ENCODE data around the gene TMEM161B.
"Not testable (repeated sequence)": the region's sequence is repeated elsewhere in the genome, so short reads cannot be mapped to it uniquely, and the experiment has no call there.

TMEM161B gene

GRCh38 chr5:88183255-88183654 lies 85.4 kb downstream of the TMEM161B start:
- DNase-seq = no peak

- not testable (repeated sequence) for DNase-seq
Observed at GRCh38 chr5:88177486-88177885, 91.2 kb downstream of the TMEM161B start.

- DNase-seq = no peak
Observed at GRCh38 chr5:88172847-88173758, 95.5 kb downstream of the TMEM161B start.

GRCh38 chr5:88159591-88159990 lies 109.1 kb downstream of the TMEM161B start:
- DNase-seq = no peak

GRCh38 chr5:88158056-88158455 lies 110.6 kb downstream of the TMEM161B start:
- DNase-seq = no peak

- no peak for DNase-seq
Observed at GRCh38 chr5:88154891-88155290, 113.8 kb downstream of the TMEM161B start.

- DNase-seq = no peak
Observed at GRCh38 chr5:88150747-88151146, 117.9 kb downstream of the TMEM161B start.

GRCh38 chr5:88145611-88146467 lies 122.8 kb downstream of the TMEM161B start:
- DNase-seq = peak; percentile 43

GRCh38 chr5:88145221-88145610 lies 123.4 kb downstream of the TMEM161B start:
- peak; percentile 37 for DNase-seq

Data from right kidney (tissue), 1 donor.